Measurements from ENCODE around the gene MYL7.
A peak's percentile ranks its signal among the peaks of the same experiment; 100 is the strongest.
"Not testable (repeated sequence)": the region's sequence is repeated elsewhere in the genome, so short reads cannot be mapped to it uniquely, and the experiment has no call there.

Gene MYL7

GRCh38 chr7:44131173-44132029, 9.7 kb downstream of the MYL7 start:
- no peak for DNase-seq (ENCODE audit: low read depth in 2 of 2)

- no peak for DNase-seq (ENCODE audit: low read depth in 2 of 2)
Measured at GRCh38 chr7:44128721-44129582, 12.2 kb downstream of the MYL7 start.

DNA sequence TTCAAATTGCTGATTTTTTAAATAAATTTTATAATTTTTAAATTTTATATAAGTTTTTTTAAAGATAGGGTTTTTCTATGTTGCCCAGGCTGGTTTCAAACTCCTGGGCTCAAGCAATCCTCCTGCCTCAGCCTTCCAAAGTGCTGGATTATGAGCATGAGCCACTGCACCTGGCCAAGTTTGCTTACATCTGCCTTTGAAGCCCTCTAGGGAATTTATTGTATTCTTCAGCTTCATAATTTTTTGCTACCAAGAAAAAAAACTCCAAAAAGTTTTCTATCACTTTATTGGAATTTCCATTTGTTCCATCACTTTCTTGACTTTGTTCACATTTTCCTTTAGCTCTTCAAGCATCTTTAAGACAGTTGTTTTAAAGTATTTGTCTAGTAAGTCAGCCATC, 14.0 kb downstream of the MYL7 start:
- no peak for DNase-seq (ENCODE audit: low read depth in 2 of 2)

DNA sequence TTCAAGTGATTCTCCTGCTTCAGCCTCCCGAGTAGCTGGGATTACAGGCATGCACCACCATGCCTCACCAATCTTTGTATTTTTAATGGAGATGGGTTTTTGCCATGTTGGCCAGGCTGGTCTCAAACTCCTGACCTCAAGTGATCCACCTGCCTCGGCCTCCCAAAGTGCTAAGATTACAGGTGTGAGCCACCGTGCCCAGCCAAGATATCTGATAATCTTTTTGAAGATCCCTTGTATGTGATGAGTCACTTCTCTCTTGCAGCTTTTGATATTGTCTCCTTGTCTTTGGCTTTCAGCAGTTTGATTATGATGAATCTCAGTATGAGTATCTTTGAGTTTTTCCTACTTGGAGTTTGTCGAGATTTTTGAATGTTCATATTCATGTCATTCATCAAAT, 14.6 kb downstream of the MYL7 start:
- not testable (repeated sequence) for DNase-seq (ENCODE audit: low read depth in 2 of 2)

DNA sequence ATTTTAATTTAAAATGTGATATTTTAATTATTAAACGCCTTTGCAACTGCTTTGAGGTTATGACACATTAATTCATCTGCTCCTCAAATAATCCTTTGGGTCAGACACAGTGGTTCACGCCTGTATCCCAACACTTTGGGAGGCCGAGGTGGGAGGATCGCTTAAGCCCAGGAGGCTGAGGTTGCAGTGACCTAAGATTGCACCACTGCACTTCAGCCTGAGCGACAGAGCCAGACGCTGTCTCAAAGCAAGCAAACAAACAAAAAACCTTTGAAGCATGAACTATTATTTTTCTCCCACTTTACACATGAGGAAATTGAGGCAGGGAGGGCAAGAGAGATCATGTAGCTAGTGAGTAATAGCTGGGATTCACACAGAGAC, 16.3 kb downstream of the MYL7 start:
- no peak for DNase-seq (ENCODE audit: low read depth in 2 of 2)

GRCh38 chr7:44123190-44124003, 17.7 kb downstream of the MYL7 start, which contains the start of gene POLD2:
TSS of gene POLD2 (minus strand) at chr7:44123548. CDS start at chr7:44122053, 1,495 bp downstream.
- DNase-seq (ENCODE audit: low read depth in 2 of 2), result peak; percentile 88 to 96

DNA sequence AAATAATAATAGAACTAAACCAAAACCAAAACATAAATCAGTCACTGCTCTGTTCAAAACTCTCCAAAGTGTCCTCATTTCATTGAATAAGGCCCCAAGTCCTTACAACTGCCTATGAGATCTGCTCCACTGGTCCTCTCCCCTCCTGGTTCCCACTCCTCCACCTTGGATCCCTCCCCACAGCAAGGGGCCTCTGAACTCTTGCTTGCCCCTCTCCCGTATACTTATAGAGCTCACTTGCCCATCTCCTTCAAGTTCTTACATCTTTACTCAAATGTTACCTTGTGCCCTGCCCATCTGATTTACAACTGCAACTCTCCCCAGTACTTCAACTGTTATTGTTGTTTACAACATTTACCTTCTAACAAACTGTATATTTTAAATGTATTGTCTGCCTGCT, 18.6 kb downstream of the MYL7 start:
- DNase-seq (ENCODE audit: low read depth in 2 of 2), result no peak

DNA sequence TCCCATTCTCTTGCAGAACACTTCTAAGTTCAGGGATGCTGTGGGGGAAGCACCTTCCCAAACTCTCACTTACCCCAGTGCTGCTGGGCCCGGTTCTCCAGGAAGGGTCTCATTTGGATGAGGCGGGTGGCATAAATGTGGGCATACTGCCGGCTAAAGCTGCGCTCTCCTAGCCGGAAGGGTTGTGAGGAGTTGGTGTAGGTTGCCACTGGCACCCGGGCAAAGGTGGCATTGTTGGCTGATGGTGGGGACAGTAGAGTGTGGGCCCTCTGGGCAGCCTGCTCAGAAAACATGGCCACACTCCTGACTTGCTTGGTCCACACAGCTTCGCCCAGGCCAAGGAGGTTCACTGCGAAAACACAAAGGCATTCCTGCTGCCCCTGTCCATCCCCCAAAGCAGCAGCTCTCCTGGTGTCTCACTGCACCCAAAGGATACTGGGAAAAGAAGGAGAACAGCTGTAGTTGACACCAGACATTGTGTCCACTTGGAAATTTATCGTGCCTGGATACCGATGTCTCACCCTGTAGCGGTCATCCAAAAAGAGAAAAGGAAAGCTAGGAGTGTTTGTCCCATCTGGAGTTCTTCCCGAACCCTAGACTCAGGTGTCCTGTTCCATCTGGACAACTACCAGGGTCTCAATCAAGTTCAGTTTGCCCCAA, 19.2 kb downstream of the MYL7 start:
- DNase-seq (ENCODE audit: low read depth in 2 of 2), result no peak

DNA sequence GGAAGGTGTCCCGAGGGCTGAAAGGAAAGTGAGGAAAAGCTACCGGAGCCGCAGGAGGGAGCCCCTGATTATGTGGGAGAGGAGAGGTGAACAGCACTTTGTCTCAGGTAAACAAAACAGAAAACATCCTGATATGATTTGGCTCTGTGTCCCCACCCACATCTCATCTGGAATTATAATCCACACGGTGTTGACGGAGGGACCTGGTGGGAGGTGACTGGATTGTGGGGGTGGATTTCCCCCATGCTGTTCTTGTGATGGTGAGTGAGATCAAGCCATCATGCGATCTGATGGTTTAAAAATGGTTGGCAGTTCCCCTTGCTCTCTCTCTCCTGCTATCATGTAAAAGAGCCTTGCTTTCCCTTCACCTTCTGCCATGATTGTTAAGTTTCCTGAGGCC, 20.7 kb downstream of the MYL7 start:
- DNase-seq (ENCODE audit: low read depth in 2 of 2), result no peak

DNA sequence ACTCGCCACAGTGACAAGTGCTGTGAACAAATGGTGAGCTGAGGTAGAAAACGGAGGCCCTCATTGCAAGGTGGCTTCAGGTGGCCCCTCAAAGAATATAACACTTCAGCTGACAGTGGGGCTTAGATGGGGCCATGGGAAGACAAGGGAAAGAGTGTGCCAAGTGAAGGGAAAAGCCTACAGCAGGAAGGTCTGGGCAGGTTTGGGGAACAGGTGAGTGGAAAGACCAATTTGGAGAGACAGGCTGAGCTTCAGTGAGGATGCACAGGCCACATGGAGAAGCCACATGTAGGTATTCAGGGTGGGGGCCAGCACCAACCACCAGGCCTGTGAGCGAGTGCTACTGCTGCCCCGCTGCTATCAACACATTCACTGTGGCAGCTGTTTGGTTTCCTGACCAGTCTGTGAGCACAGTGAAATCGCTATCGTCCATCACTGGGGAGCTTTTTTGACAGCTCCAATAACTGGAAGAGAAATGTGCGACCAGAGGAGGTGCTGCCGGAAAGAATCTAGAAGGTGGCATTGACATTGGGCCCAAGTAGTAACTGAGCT, 21.2 kb downstream of the MYL7 start:
- no peak for DNase-seq (ENCODE audit: low read depth in 2 of 2)

- DNase-seq (ENCODE audit: low read depth in 2 of 2), result no peak
Measured at GRCh38 chr7:44117801-44118429, 23.2 kb downstream of the MYL7 start.

DNA sequence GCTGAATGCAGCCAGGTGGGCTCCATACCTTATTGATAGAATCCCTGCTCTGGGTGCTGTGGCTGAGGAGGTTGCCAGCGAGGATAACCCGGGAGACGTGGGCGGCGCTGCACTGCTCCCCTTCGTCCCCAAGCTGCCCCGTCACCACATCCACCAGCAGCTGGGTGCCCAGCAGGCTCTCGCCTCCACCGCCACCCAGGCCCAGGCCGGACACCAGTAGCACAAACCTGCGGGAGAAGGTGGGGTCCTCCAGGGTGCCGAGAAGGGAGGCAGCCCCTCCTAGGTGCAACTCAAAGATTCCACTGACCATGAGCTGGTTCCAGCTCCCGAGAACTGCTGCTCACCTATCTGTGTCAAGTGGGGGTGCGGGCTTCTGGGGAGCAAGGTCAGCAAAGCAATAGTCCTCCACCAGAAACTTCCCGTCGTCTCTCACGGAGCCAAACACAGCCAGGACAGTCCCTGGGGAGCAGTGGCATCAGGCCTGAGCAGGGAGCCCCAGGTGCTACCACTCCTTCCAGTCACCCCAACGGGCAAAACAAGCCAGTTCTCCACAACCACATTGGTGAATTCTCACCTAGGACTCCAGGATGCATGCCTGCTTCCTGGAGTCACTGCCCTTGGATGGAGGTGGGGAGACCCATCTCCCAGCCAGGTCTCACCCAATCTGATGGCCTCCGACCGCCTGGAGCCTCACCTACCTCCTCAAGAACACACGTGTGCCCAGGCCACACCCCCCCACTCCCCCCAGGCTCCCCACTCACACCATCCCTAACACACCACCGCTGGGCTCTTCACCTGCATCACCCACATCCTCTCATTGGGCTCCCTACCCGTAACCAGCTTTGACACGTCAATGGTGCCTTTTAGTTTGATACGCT, 24.1 kb downstream of the MYL7 start:
- no peak for DNase-seq (ENCODE audit: low read depth in 2 of 2)

DNA sequence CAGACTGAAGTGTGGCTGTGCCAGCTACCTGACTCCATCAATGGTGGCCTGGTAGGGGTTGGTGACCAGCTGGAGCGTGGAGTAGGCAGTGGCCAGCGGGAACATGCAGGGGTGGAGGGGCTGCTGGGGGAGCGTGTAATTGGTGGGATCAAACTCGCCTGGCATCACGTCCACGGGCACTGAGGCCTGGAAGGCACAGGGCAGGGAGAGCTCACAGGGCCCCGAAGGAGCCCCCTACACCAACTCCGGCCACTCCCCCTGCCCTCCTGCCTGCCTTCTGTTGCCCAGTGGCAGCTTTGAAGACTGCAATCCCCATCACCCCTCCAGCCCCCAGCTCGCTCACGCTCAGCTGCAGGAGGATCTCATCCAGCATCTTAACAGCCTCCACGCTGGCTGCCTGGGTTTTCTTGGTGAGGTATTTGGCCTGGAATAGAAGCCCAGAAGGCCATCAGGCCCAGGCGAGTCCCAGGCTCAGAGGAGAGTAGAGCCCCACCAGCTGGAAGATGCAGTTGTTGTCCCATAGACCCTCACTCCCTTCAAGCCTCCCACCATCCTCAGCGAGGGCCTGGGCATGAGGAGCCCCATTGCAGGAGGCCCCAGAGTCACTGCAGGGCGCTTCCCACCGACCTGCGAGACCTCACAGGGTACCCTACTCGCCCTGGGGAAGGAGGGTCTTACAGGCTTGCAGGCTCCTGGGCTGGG, 24.9 kb downstream of the MYL7 start:
- DNase-seq (ENCODE audit: low read depth in 2 of 2), result no peak

DNA sequence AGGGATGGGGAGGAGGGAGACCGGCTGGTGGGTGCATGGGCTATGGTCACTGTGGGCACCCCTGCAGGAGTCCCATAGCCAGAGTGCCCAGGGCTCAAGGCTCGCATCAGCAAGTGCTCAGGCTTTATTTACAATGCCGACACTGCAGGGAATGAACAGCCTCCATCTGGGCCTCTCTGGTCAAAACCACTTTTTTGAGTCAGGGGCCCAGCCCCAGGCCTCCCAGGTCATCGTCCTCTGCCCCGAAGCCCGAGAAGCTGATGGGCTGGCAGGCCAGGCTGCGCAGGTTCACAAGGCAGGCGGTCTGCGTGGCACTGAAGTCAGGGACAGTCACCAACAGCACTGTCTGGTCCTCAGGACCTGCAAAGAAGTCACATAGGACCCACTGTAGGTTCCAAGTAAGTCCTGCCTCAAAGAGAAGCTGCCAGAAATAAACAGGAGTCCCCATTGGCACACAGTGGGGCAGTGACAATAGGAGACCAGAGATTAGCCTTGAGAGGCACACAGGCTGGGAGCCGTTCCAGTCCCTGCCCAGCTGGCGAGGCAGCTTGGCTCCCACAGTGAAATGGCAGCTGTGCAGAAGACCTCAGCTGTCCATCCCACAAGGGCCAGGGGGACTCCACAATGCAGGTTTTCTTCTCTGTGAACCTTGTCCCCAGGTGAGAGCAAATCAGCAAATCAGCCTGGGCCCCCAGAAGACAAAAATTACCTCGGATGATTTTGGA, 26.4 kb downstream of the MYL7 start:
- DNase-seq (ENCODE audit: low read depth in 2 of 2), result no peak

GRCh38 chr7:44113764-44114354, 27.3 kb downstream of the MYL7 start:
- DNase-seq (ENCODE audit: low read depth in 2 of 2), result no peak

DNA sequence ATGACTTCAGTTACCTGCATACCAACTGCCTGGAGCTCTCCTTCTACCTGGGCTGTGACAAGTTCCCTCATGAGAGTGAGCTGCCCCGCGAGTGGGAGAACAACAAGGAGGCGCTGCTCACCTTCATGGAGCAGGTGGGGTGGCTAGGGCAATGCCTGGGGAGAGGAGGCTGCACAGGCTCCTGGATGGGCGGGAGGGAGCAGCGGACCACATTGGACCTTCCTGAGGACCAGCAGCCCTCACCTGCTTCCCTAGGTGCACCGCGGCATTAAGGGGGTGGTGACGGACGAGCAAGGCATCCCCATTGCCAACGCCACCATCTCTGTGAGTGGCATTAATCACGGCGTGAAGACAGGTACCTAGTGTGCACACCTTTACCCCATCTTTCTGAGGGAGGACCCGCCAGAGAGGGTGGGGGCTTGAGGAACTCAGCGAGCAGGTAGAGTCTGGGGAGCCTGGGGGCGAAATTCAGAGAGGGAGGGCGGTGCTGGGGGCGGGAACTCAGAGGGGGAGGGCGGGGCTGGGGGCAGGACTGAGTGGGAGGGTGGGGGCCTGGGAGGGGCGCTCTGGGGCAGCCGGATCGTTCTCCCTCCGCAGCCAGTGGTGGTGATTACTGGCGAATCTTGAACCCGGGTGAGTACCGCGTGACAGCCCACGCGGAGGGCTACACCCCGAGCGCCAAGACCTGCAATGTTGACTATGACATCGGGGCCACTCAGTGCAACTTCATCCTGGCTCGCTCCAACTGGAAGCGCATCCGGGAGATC, 28.0 kb downstream of the MYL7 start:
- no peak for DNase-seq (ENCODE audit: low read depth in 2 of 2)

Data from stimulated activated CD4-positive, alpha-beta T cell treated with anti-CD3 and anti-CD28 coated beads, Interleukin-1b, Interleukin-23, amount 100 ng/mL, for 1 hour (primary cell).